Upper lobe of left lung (tissue), 6 donors: ENCODE results near the gene RBKS. TPM values are rescaled to one million over a fixed set of nuclear protein-coding genes. Genes with fewer than 3 reads are reported as not detected.
A peak's percentile ranks its signal among the peaks of the same experiment; 100 is the strongest.

Experiments
- ATAC-seq, 2 donors: fragments of 200-7000 bp; cut with Tn5 transposase; one replicate each; pipeline ENCODE4 v1.9.1; 2022; ENCODE audit warnings: mild to moderate bottlenecking in 2 of 2, moderate library complexity in 2 of 2; ENCODE audit not compliant: low FRiP score in 2 of 2
- DNase-seq, 2 donors: peaks; one replicate each; pipeline ENCODE4 v3.0.0-alpha.2; 2019 to 2020
- H3K27ac ChIP-seq, 4 donors: fragments of 200-600 bp; sonication (generic); one replicate each; pipeline ENCODE4 v1.5.1; 2016 to 2019
- H3K27me3 ChIP-seq, 4 donors: fragments of 200-600 bp; sonication (generic); one replicate each; pipeline ENCODE4 v1.5.1; 2017 to 2019
- H3K36me3 ChIP-seq, 4 donors: fragments of 200-600 bp; sonication (generic); one replicate each; pipeline ENCODE4 v1.5.1; 2016 to 2019
- H3K4me1 ChIP-seq, 4 donors: fragments of 200-600 bp; sonication (generic); one replicate each; pipeline ENCODE4 v1.5.1; 2018 to 2019
- H3K4me3 ChIP-seq, 4 donors: fragments of 200-600 bp; sonication (generic); one replicate each; pipeline ENCODE4 v1.5.1; 2017 to 2019; ENCODE audit warnings: mild to moderate bottlenecking in 2 of 4, moderate library complexity in 1 of 4
- H3K9me3 ChIP-seq, 4 donors: fragments of 200-600 bp; sonication (generic); one replicate each; pipeline ENCODE4 v1.5.1; 2018 to 2019
- EP300 ChIP-seq, 4 donors: sonication (generic); formaldehyde crosslinking; IDR thresholded peaks; one replicate each; pipeline ENCODE4 v1.5.1; 2017; ENCODE audit warnings: antibody characterized with exemption in 4 of 4, control low read depth in 2 of 4
- POLR2A ChIP-seq, 4 donors: fragments of 450-650 bp; IDR thresholded peaks; one replicate each; pipeline ENCODE4 v1.5.1; 2016 to 2017; ENCODE audit warnings: antibody characterized with exemption in 4 of 4, mild to moderate bottlenecking in 2 of 4
- POLR2AphosphoS5 ChIP-seq, 2 donors: sonication (generic); formaldehyde crosslinking; IDR thresholded peaks; one replicate each; pipeline ENCODE4 v1.5.1; 2017; ENCODE audit warnings: antibody characterized with exemption in 2 of 2
- WGBS, 2 donors: methylation state at CpG; one replicate each; pipeline ENCODE4 v1.1.5; 2017 to 2018; 5-methylcytosine and 5-hydroxymethylcytosine counted together
- total RNA-seq, 6 donors: library from RNA; depleted of rRNA in 4 of 6; stranded (reverse); fragments of >200 nt in 4 of 6; gene quantifications; one replicate each; pipeline versions ENCODE4 v1.1.0 to v1.2.1, GENCODE V29; 2016 to 2021
- TF ChIP-seq, protein P1 (sequence below), 6 experiments: fragments of 450-650 bp in 4 of 6; fragments of 200-600 bp in 2 of 6; sonication (generic) in 2 of 6; IDR thresholded peaks; one replicate each; pipeline ENCODE4 v1.5.1; 2016 to 2019; ENCODE audit warnings: antibody characterized with exemption in 6 of 6
- donor health status: DM: no; HTN: no; CAD: no; lungs with moderate emphysema.
- donor health status: DM: no; HTN: yes; CAD: no; lungs with severe emphysema.

RBKS gene
- total RNA-seq, 6 donors from 2014 or later, result 2.9 to 5.4 (median 3.2) TPM

DNA sequence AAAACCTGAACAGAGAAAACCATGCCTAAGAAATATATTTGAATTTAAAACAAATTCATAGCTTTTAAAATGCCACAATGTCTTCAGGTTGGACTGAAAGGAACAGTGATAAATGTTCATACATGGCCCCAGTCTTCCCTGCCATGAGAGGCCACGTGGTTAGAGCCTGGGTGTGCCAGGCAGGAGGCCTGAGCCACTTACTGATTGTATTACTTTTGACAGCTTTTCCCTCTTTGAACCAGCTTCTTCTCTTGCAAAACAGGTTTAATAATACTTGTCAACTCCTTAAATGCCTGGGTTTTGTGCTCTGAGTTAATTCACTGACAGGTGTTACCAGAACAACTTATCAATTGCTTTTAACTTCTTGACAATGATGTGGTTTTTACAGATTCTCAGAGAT is 27.0 kb downstream of the RBKS start:
- Histone ChIP-seq H3K36me3 (no peaks in the 10 kb centered on the region), H3K9me3 (no peaks in the 10 kb centered on the region), H3K4me1 (peaks cover 0 to 6% (median 0%) of the 10 kb centered on the region in 4 donors), H3K27me3 (no peaks in the 10 kb centered on the region), H3K27ac (no peak overlapping the region), H3K4me3 (no peak overlapping the region)
- ATAC-seq (no peak), DNase-seq (peak in 1 of 2 donors; percentile 71)
- TF ChIP-seq POLR2AphosphoS5 (IDR thresholded peaks at IDR 0.05) (no peak), POLR2A (IDR thresholded peaks at IDR 0.05) (no peak), EP300 (IDR thresholded peaks at IDR 0.05) (no peak)
- TF ChIP-seq, protein P1, sequence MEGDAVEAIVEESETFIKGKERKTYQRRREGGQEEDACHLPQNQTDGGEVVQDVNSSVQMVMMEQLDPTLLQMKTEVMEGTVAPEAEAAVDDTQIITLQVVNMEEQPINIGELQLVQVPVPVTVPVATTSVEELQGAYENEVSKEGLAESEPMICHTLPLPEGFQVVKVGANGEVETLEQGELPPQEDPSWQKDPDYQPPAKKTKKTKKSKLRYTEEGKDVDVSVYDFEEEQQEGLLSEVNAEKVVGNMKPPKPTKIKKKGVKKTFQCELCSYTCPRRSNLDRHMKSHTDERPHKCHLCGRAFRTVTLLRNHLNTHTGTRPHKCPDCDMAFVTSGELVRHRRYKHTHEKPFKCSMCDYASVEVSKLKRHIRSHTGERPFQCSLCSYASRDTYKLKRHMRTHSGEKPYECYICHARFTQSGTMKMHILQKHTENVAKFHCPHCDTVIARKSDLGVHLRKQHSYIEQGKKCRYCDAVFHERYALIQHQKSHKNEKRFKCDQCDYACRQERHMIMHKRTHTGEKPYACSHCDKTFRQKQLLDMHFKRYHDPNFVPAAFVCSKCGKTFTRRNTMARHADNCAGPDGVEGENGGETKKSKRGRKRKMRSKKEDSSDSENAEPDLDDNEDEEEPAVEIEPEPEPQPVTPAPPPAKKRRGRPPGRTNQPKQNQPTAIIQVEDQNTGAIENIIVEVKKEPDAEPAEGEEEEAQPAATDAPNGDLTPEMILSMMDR (IDR thresholded peaks at IDR 0.05), result no peak
- 63 to 70% methylated on average over 1 of the region's 1 CpG for WGBS, 2 donors

DNA sequence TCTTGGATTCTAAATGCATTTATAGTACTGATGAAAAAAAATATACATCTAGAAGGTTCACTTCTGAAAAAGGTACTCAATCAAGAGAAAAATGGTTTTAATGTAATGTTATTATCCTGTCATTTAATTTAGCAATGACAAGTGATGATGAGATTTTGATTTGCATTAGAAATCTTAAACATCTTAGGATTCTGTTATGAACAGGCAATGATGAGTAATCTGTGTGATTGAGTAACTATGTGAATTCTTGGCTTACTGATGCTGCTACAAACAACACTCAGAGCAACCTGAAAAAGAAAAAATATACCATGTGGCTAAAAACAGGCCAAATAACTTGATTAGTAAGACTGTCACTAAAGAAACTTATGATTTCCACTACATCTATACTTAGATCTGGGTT is 30.1 kb downstream of the RBKS start:
- no peak overlapping the region for H3K27ac ChIP-seq
- H3K4me1 ChIP-seq, result peaks cover 0 to 6% (median 0%) of the 10 kb centered on the region in 4 donors
- H3K36me3 ChIP-seq, result no peaks in the 10 kb centered on the region
- H3K9me3 ChIP-seq, result no peaks in the 10 kb centered on the region
- TF ChIP-seq POLR2A (IDR thresholded peaks at IDR 0.05), result no peak
- no peak for TF ChIP-seq POLR2AphosphoS5 (IDR thresholded peaks at IDR 0.05)
- DNase-seq, result no peak
- H3K4me3 ChIP-seq, result no peak overlapping the region
- no peaks in the 10 kb centered on the region for H3K27me3 ChIP-seq
- ATAC-seq, result no peak

DNA sequence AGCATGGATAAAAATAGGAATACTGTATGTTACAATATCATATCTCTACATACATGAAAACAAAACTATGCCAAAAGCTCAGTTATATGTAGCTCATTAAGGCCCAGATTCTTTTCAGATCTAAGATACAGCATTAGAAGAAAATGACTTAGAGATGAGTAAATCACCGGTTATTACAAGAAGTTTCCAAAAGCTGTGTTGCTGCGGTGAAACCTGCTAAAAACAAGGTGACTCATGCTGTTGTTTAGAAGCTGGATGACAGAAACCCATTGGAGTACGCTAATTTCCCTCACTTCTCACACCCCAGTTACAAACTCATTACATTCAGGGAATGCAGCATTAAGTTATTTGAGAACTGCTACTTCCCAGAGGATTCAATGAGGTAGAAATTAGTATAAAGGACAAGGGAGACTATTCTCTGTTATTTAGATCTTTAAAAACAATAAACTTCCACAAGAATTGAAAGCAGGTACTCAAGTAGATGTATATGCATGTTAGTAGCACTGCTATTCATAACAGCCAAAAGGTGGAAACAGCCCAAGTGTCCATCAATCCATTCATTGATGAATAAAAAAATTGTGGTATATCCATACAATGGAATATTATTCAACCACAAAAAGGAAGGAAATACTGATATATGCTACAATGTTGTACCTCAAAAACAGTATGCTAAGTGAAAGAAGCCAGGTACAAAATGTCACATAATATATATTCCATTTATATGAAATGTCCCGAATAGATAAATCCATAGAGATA is 32.6 kb downstream of the RBKS start:
- 86 to 93% methylated on average over 4 of the region's 4 CpGs for WGBS, 2 donors
- no peak for ATAC-seq
- no peaks in the 10 kb centered on the region for H3K27me3 ChIP-seq
- no peaks in the 10 kb centered on the region for H3K36me3 ChIP-seq
- no peak overlapping the region for H3K27ac ChIP-seq
- TF ChIP-seq, protein P1 (IDR thresholded peaks at IDR 0.05), result no peak
- TF ChIP-seq EP300 (IDR thresholded peaks at IDR 0.05) (no peak), POLR2A (IDR thresholded peaks at IDR 0.05) (no peak), POLR2AphosphoS5 (IDR thresholded peaks at IDR 0.05) (no peak)
- no peak for DNase-seq
- no peaks in the 10 kb centered on the region for H3K4me1 ChIP-seq
- H3K4me3 ChIP-seq, result no peak overlapping the region
- H3K9me3 ChIP-seq, result no peaks in the 10 kb centered on the region

DNA sequence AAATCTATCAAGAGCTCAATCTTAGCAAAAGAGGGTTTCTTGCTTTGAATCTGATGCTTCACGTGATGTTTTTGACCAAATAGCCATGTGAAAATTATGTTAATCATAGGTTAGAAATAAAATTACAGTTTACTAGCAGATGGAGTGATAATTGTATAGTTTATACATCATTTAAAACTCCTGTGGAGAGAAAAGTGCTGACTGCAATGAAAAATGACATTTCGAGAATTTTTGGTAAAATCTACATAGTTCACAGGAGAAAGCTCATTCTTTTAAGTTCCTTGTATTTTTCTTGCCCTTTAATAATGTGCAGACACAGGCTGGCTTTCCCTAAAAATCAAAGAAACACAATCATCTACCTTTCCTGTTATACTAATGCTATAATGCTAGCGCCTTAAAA is 33.2 kb downstream of the RBKS start:
- TF ChIP-seq EP300 (IDR thresholded peaks at IDR 0.05) (no peak), POLR2A (IDR thresholded peaks at IDR 0.05) (no peak), POLR2AphosphoS5 (IDR thresholded peaks at IDR 0.05) (no peak)
- TF ChIP-seq, protein P1 (IDR thresholded peaks at IDR 0.05), result no peak
- Histone ChIP-seq H3K27me3 (no peaks in the 10 kb centered on the region), H3K4me3 (no peak overlapping the region), H3K9me3 (no peaks in the 10 kb centered on the region), H3K4me1 (no peaks in the 10 kb centered on the region), H3K27ac (no peak overlapping the region), H3K36me3 (no peaks in the 10 kb centered on the region)
- ATAC-seq (no peak), DNase-seq (no peak)
- 67 to 96% methylated on average over 3 of the region's 3 CpGs for WGBS, 2 donors

DNA sequence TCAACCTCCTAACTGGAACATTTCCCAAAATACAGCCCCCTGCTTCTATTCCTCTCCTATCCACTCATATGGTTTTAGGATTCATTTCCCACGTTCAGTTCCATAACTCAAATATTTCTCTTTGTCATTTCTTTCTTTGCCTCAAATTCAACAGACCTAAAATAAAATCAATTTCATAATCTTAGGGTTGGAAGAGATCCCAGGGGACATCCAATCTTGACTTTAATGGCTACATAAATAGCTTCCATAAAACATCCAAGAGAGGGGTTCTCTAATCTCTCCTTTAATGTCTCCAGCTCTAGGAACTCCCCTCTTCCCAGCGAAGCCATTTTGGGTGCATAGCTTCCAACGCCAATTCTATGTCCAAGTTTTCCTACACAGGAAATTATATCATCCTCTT is 33.8 kb downstream of the RBKS start:
- DNase-seq (no peak), ATAC-seq (no peak)
- WGBS, 2 donors, result 59 to 83% methylated on average over 3 of the region's 3 CpGs

More for the DNA sequence above, 33.8 kb downstream of the RBKS start:
- Histone ChIP-seq H3K4me1 (no peaks in the 10 kb centered on the region), H3K9me3 (no peaks in the 10 kb centered on the region), H3K4me3 (no peak overlapping the region), H3K27me3 (no peaks in the 10 kb centered on the region), H3K27ac (no peak overlapping the region), H3K36me3 (no peaks in the 10 kb centered on the region)
- TF ChIP-seq POLR2AphosphoS5 (IDR thresholded peaks at IDR 0.05) (no peak), EP300 (IDR thresholded peaks at IDR 0.05) (no peak), POLR2A (IDR thresholded peaks at IDR 0.05) (no peak)
- TF ChIP-seq, protein P1 (IDR thresholded peaks at IDR 0.05), result no peak
